GM18909 (cell line): ENCODE measurements around the gene TINAG.
"Not testable (repeated sequence)": the region's sequence is repeated elsewhere in the genome, so short reads cannot be mapped to it uniquely, and the experiment has no call there.

Source experiments
- ATAC-seq: cut with Tn5 transposase; IDR thresholded peaks from one replicate; pipeline ENCODE4 v1.9.1; 2021; ENCODE audit warnings: mild to moderate bottlenecking; ENCODE audit not compliant: unreplicated experiment, poor library complexity

Gene TINAG

GRCh38 chr6:54301770-54302169 lies 6.5 kb upstream of the TINAG start:
- no peak for ATAC-seq

- ATAC-seq = peak; percentile 67
Measured at GRCh38 chr6:54307439-54307910, 766 bp upstream of the TINAG start.

GRCh38 chr6:54308986-54309315 lies 710 bp downstream of the TINAG start:
- no peak for ATAC-seq

- ATAC-seq = no peak
Measured at GRCh38 chr6:54310377-54311152, 2.3 kb downstream of the TINAG start.

- ATAC-seq = no peak
Measured at GRCh38 chr6:54315656-54316055, 7.4 kb downstream of the TINAG start.

- no peak for ATAC-seq
Measured at GRCh38 chr6:54320871-54321270, 12.6 kb downstream of the TINAG start.

- no peak for ATAC-seq
Measured at GRCh38 chr6:54327631-54328030, 19.4 kb downstream of the TINAG start.

- not testable (repeated sequence) for ATAC-seq
Measured at GRCh38 chr6:54331571-54331970, 23.3 kb downstream of the TINAG start.

- no peak for ATAC-seq
Measured at GRCh38 chr6:54335871-54336270, 27.6 kb downstream of the TINAG start.

- ATAC-seq = no peak
Measured at GRCh38 chr6:54353975-54354374, 45.7 kb downstream of the TINAG start.

- no peak for ATAC-seq
Measured at GRCh38 chr6:54354608-54355007, 46.4 kb downstream of the TINAG start.

GRCh38 chr6:54357141-54357540 lies 48.9 kb downstream of the TINAG start:
- no peak for ATAC-seq

GRCh38 chr6:54361188-54361587 lies 52.9 kb downstream of the TINAG start:
- ATAC-seq = no peak

- no peak for ATAC-seq
Measured at GRCh38 chr6:54361734-54362133, 53.5 kb downstream of the TINAG start.

- ATAC-seq = no peak
Measured at GRCh38 chr6:54366667-54367327, 58.6 kb downstream of the TINAG start.

GRCh38 chr6:54377776-54378175 lies 69.5 kb downstream of the TINAG start:
- no peak for ATAC-seq

- no peak for ATAC-seq
Measured at GRCh38 chr6:54386295-54386694, 78.1 kb downstream of the TINAG start.

- ATAC-seq = peak; percentile 61
Measured at GRCh38 chr6:54390362-54390761, 82.1 kb downstream of the TINAG start.

- no peak for ATAC-seq
Measured at GRCh38 chr6:54391577-54391976, 83.3 kb downstream of the TINAG start.

- no peak for ATAC-seq
Measured at GRCh38 chr6:54403096-54403495, 94.9 kb downstream of the TINAG start.

- ATAC-seq = no peak
Measured at GRCh38 chr6:54404791-54405190, 96.5 kb downstream of the TINAG start.

GRCh38 chr6:54411767-54412166 lies 103.5 kb downstream of the TINAG start:
- no peak for ATAC-seq
